Islet of Langerhans (tissue), 1 donor: ENCODE data around the gene GJD3.
"Not testable (repeated sequence)": the region's sequence is repeated elsewhere in the genome, so short reads cannot be mapped to it uniquely, and the experiment has no call there.

Experiments
- FAIRE-seq: peaks from one replicate; lab custom pipeline; 2011; peaks lifted over from hg19 to GRCh38; lab: Jason Lieb, UNC

Gene GJD3

GRCh38 chr17:40364121-40364861 lies at the start of gene GJD3:
TSS of gene GJD3 (minus strand) at chr17:40364737. CDS start at chr17:40363815, 922 bp downstream.
- no peak for FAIRE-seq

GRCh38 chr17:40414312-40414711 lies 49.8 kb upstream of the GJD3 start:
- not testable (repeated sequence) for FAIRE-seq

- no peak for FAIRE-seq
Observed at GRCh38 chr17:40412880-40413279, 48.3 kb upstream of the GJD3 start.

- no peak for FAIRE-seq
Observed at GRCh38 chr17:40411821-40412220, 47.3 kb upstream of the GJD3 start.

GRCh38 chr17:40410082-40410481 lies 45.5 kb upstream of the GJD3 start:
- FAIRE-seq = no peak

- FAIRE-seq = not testable (repeated sequence)
Observed at GRCh38 chr17:40409540-40409939, 45.0 kb upstream of the GJD3 start.

- FAIRE-seq = no peak
Observed at GRCh38 chr17:40407460-40407859, 42.9 kb upstream of the GJD3 start.

GRCh38 chr17:40404003-40404402 lies 39.5 kb upstream of the GJD3 start:
- FAIRE-seq = no peak

- no peak for FAIRE-seq
Observed at GRCh38 chr17:40402668-40403067, 38.1 kb upstream of the GJD3 start.

GRCh38 chr17:40399185-40399584 lies 34.6 kb upstream of the GJD3 start:
- no peak for FAIRE-seq

GRCh38 chr17:40386555-40386954 lies 22.0 kb upstream of the GJD3 start:
- not testable (repeated sequence) for FAIRE-seq

- no peak for FAIRE-seq
Observed at GRCh38 chr17:40382251-40382650, 17.7 kb upstream of the GJD3 start.

- FAIRE-seq = no peak
Observed at GRCh38 chr17:40378966-40379365, 14.4 kb upstream of the GJD3 start.

GRCh38 chr17:40377832-40378231 lies 13.3 kb upstream of the GJD3 start:
- no peak for FAIRE-seq

- not testable (repeated sequence) for FAIRE-seq
Observed at GRCh38 chr17:40376541-40376940, 12.0 kb upstream of the GJD3 start.

- not testable (repeated sequence) for FAIRE-seq
Observed at GRCh38 chr17:40375786-40376185, 11.2 kb upstream of the GJD3 start.

- no peak for FAIRE-seq
Observed at GRCh38 chr17:40374821-40375498, 10.4 kb upstream of the GJD3 start.

GRCh38 chr17:40373999-40374398 lies 9.5 kb upstream of the GJD3 start:
- no peak for FAIRE-seq

- FAIRE-seq = no peak
Observed at GRCh38 chr17:40373324-40373723, 8.8 kb upstream of the GJD3 start.

GRCh38 chr17:40372644-40373043 lies 8.1 kb upstream of the GJD3 start:
- FAIRE-seq = not testable (repeated sequence)

- no peak for FAIRE-seq
Observed at GRCh38 chr17:40372031-40372430, 7.5 kb upstream of the GJD3 start.

GRCh38 chr17:40371261-40371929 lies 6.9 kb upstream of the GJD3 start:
- FAIRE-seq = no peak

- no peak for FAIRE-seq
Observed at GRCh38 chr17:40369923-40370322, 5.4 kb upstream of the GJD3 start.
